ENCODE data around the gene GPR137B. TPM values are rescaled to one million over a fixed set of nuclear protein-coding genes. Genes with fewer than 3 reads are reported as not detected.

GPR137B gene
- total and polyA plus RNA-seq, 2 donors: 4.2 to 15.7 TPM

- Histone ChIP-seq H3K4me1 (ENCODE audit: control insufficient read depth in 2 of 2, insufficient read depth in 2 of 2, low read length in 2 of 2) (no peaks in the 10 kb centered on the region), H3K27me3 (ENCODE audit: control insufficient read depth in 2 of 2, insufficient read depth in 1 of 2, low read length in 1 of 2) (peaks cover 0 to 2% of the 10 kb centered on the region in 2 donors), H3K27ac (ENCODE audit: low read depth in 1 of 2, low read length in 1 of 2) (no peak overlapping the region), H3K9me3 (ENCODE audit: control insufficient read depth in 2 of 2, insufficient read depth in 1 of 2, low read length in 1 of 2) (no peaks in the 10 kb centered on the region), H3K4me3 (ENCODE audit: low read length in 2 of 2) (no peak overlapping the region), H3K36me3 (ENCODE audit: control insufficient read depth in 2 of 2, insufficient read depth in 2 of 2, low read length in 1 of 2) (no peaks in the 10 kb centered on the region)
- WGBS: 97% methylated on average over 8 of the region's 8 CpGs
- DNase-seq (ENCODE audit: low read depth in 6 of 9, low spot score in 9 of 9): no peak
Observed at GRCh38 chr1:236127045-236127444, 15.3 kb upstream of the GPR137B start.

- Histone ChIP-seq H3K27me3 (ENCODE audit: control insufficient read depth in 2 of 2, insufficient read depth in 1 of 2, low read length in 1 of 2) (peaks cover 0 to 2% of the 10 kb centered on the region in 2 donors), H3K4me1 (ENCODE audit: control insufficient read depth in 2 of 2, insufficient read depth in 2 of 2, low read length in 2 of 2) (no peaks in the 10 kb centered on the region), H3K9me3 (ENCODE audit: control insufficient read depth in 2 of 2, insufficient read depth in 1 of 2, low read length in 1 of 2) (no peaks in the 10 kb centered on the region), H3K4me3 (ENCODE audit: low read length in 2 of 2) (no peak overlapping the region), H3K27ac (ENCODE audit: low read depth in 1 of 2, low read length in 1 of 2) (no peak overlapping the region), H3K36me3 (ENCODE audit: control insufficient read depth in 2 of 2, insufficient read depth in 2 of 2, low read length in 1 of 2) (no peaks in the 10 kb centered on the region)
- DNase-seq (ENCODE audit: low read depth in 6 of 9, low spot score in 9 of 9): no peak
- WGBS: 89% methylated on average over 10 of the region's 10 CpGs
Observed at GRCh38 chr1:236128646-236129178, 13.6 kb upstream of the GPR137B start.

GRCh38 chr1:236129306-236129705 is 13.0 kb upstream of the GPR137B start:
- WGBS: 96% methylated on average over 5 of the region's 5 CpGs
- Histone ChIP-seq H3K36me3 (ENCODE audit: control insufficient read depth in 2 of 2, insufficient read depth in 2 of 2, low read length in 1 of 2) (no peaks in the 10 kb centered on the region), H3K27ac (ENCODE audit: low read depth in 1 of 2, low read length in 1 of 2) (no peak overlapping the region), H3K4me3 (ENCODE audit: low read length in 2 of 2) (no peak overlapping the region), H3K4me1 (ENCODE audit: control insufficient read depth in 2 of 2, insufficient read depth in 2 of 2, low read length in 2 of 2) (no peaks in the 10 kb centered on the region), H3K27me3 (ENCODE audit: control insufficient read depth in 2 of 2, insufficient read depth in 1 of 2, low read length in 1 of 2) (peaks cover 0 to 2% of the 10 kb centered on the region in 2 donors), H3K9me3 (ENCODE audit: control insufficient read depth in 2 of 2, insufficient read depth in 1 of 2, low read length in 1 of 2) (no peaks in the 10 kb centered on the region)
- no peak for DNase-seq (ENCODE audit: low read depth in 6 of 9, low spot score in 9 of 9)

- Histone ChIP-seq H3K27me3 (ENCODE audit: control insufficient read depth in 2 of 2, insufficient read depth in 1 of 2, low read length in 1 of 2) (peaks cover 0 to 2% of the 10 kb centered on the region in 2 donors), H3K9me3 (ENCODE audit: control insufficient read depth in 2 of 2, insufficient read depth in 1 of 2, low read length in 1 of 2) (no peaks in the 10 kb centered on the region), H3K27ac (ENCODE audit: low read depth in 1 of 2, low read length in 1 of 2) (no peak overlapping the region), H3K4me3 (ENCODE audit: low read length in 2 of 2) (no peak overlapping the region), H3K4me1 (ENCODE audit: control insufficient read depth in 2 of 2, insufficient read depth in 2 of 2, low read length in 2 of 2) (no peaks in the 10 kb centered on the region), H3K36me3 (ENCODE audit: control insufficient read depth in 2 of 2, insufficient read depth in 2 of 2, low read length in 1 of 2) (no peaks in the 10 kb centered on the region)
- DNase-seq (ENCODE audit: low read depth in 6 of 9, low spot score in 9 of 9): no peak
- 96% methylated on average over 3 of the region's 3 CpGs for WGBS
Observed at GRCh38 chr1:236130372-236130771, 12.0 kb upstream of the GPR137B start.

- 97% methylated on average over 1 of the region's 1 CpG for WGBS
- peaks cover 0 to 2% of the 10 kb centered on the region in 2 donors for H3K27me3 ChIP-seq (ENCODE audit: control insufficient read depth in 2 of 2, insufficient read depth in 1 of 2, low read length in 1 of 2)
- H3K36me3 ChIP-seq (ENCODE audit: control insufficient read depth in 2 of 2, insufficient read depth in 2 of 2, low read length in 1 of 2): no peaks in the 10 kb centered on the region
- DNase-seq (ENCODE audit: low read depth in 6 of 9, low spot score in 9 of 9): no peak
- no peak overlapping the region for H3K4me3 ChIP-seq (ENCODE audit: low read length in 2 of 2)
- no peak overlapping the region for H3K27ac ChIP-seq (ENCODE audit: low read depth in 1 of 2, low read length in 1 of 2)
- no peaks in the 10 kb centered on the region for H3K9me3 ChIP-seq (ENCODE audit: control insufficient read depth in 2 of 2, insufficient read depth in 1 of 2, low read length in 1 of 2)
- no peaks in the 10 kb centered on the region for H3K4me1 ChIP-seq (ENCODE audit: control insufficient read depth in 2 of 2, insufficient read depth in 2 of 2, low read length in 2 of 2)
Observed at GRCh38 chr1:236131916-236132315, 10.4 kb upstream of the GPR137B start.

- H3K27me3 ChIP-seq (ENCODE audit: control insufficient read depth in 2 of 2, insufficient read depth in 1 of 2, low read length in 1 of 2): peaks cover 0 to 2% of the 10 kb centered on the region in 2 donors
- H3K9me3 ChIP-seq (ENCODE audit: control insufficient read depth in 2 of 2, insufficient read depth in 1 of 2, low read length in 1 of 2): no peaks in the 10 kb centered on the region
- H3K4me3 ChIP-seq (ENCODE audit: low read length in 2 of 2): no peak overlapping the region
- DNase-seq (ENCODE audit: low read depth in 6 of 9, low spot score in 9 of 9): no peak
- no peaks in the 10 kb centered on the region for H3K4me1 ChIP-seq (ENCODE audit: control insufficient read depth in 2 of 2, insufficient read depth in 2 of 2, low read length in 2 of 2)
- no peaks in the 10 kb centered on the region for H3K36me3 ChIP-seq (ENCODE audit: control insufficient read depth in 2 of 2, insufficient read depth in 2 of 2, low read length in 1 of 2)
- 84% methylated on average over 5 of the region's 5 CpGs for WGBS
- no peak overlapping the region for H3K27ac ChIP-seq (ENCODE audit: low read depth in 1 of 2, low read length in 1 of 2)
Observed at GRCh38 chr1:236132420-236133046, 9.8 kb upstream of the GPR137B start.

GRCh38 chr1:236133339-236133738 is 9.0 kb upstream of the GPR137B start:
- 96% methylated on average over 7 of the region's 7 CpGs for WGBS
- DNase-seq (ENCODE audit: low read depth in 6 of 9, low spot score in 9 of 9): no peak

GRCh38 chr1:236133802-236134201 is 8.5 kb upstream of the GPR137B start:
- 93% methylated on average over 1 of the region's 1 CpG for WGBS
- Histone ChIP-seq H3K9me3 (ENCODE audit: control insufficient read depth in 2 of 2, insufficient read depth in 1 of 2, low read length in 1 of 2) (no peaks in the 10 kb centered on the region), H3K4me1 (ENCODE audit: control insufficient read depth in 2 of 2, insufficient read depth in 2 of 2, low read length in 2 of 2) (no peaks in the 10 kb centered on the region), H3K36me3 (ENCODE audit: control insufficient read depth in 2 of 2, insufficient read depth in 2 of 2, low read length in 1 of 2) (no peaks in the 10 kb centered on the region), H3K27ac (ENCODE audit: low read depth in 1 of 2, low read length in 1 of 2) (no peak overlapping the region), H3K4me3 (ENCODE audit: low read length in 2 of 2) (no peak overlapping the region), H3K27me3 (ENCODE audit: control insufficient read depth in 2 of 2, insufficient read depth in 1 of 2, low read length in 1 of 2) (peaks cover 4 to 10% of the 10 kb centered on the region in 2 donors)
- no peak for DNase-seq (ENCODE audit: low read depth in 6 of 9, low spot score in 9 of 9)

More at GRCh38 chr1:236133339-236133738, 9.0 kb upstream of the GPR137B start:
- Histone ChIP-seq H3K4me3 (ENCODE audit: low read length in 2 of 2) (no peak overlapping the region), H3K27me3 (ENCODE audit: control insufficient read depth in 2 of 2, insufficient read depth in 1 of 2, low read length in 1 of 2) (peaks cover 0 to 6% of the 10 kb centered on the region in 2 donors), H3K4me1 (ENCODE audit: control insufficient read depth in 2 of 2, insufficient read depth in 2 of 2, low read length in 2 of 2) (no peaks in the 10 kb centered on the region), H3K9me3 (ENCODE audit: control insufficient read depth in 2 of 2, insufficient read depth in 1 of 2, low read length in 1 of 2) (no peaks in the 10 kb centered on the region), H3K27ac (ENCODE audit: low read depth in 1 of 2, low read length in 1 of 2) (no peak overlapping the region), H3K36me3 (ENCODE audit: control insufficient read depth in 2 of 2, insufficient read depth in 2 of 2, low read length in 1 of 2) (no peaks in the 10 kb centered on the region)

- peaks cover 3 to 7% of the 10 kb centered on the region in 2 donors for H3K4me1 ChIP-seq (ENCODE audit: control insufficient read depth in 2 of 2, insufficient read depth in 2 of 2, low read length in 2 of 2)
- no peak overlapping the region for H3K4me3 ChIP-seq (ENCODE audit: low read length in 2 of 2)
- no peak for DNase-seq (ENCODE audit: low read depth in 6 of 9, low spot score in 9 of 9)
- H3K36me3 ChIP-seq (ENCODE audit: control insufficient read depth in 2 of 2, insufficient read depth in 2 of 2, low read length in 1 of 2): no peaks in the 10 kb centered on the region
- no peak overlapping the region for H3K27ac ChIP-seq (ENCODE audit: low read depth in 1 of 2, low read length in 1 of 2)
- H3K27me3 ChIP-seq (ENCODE audit: control insufficient read depth in 2 of 2, insufficient read depth in 1 of 2, low read length in 1 of 2): peaks cover 29 to 40% of the 10 kb centered on the region in 2 donors
- WGBS: 94% methylated on average over 4 of the region's 4 CpGs
- peaks cover 0 to 3% of the 10 kb centered on the region in 2 donors for H3K9me3 ChIP-seq (ENCODE audit: control insufficient read depth in 2 of 2, insufficient read depth in 1 of 2, low read length in 1 of 2)
Observed at GRCh38 chr1:236137285-236137852, 5.0 kb upstream of the GPR137B start.
